Umbilical cord (tissue), 2 donors: Measurements from ENCODE around the gene ERH. TPM values are rescaled to one million over a fixed set of nuclear protein-coding genes. Genes with fewer than 3 reads are reported as not detected.

ENCODE experiments used
- DNase-seq: peaks from one replicate; pipeline ENCODE4 v3.0.0-alpha.2; 2015; ENCODE audit warnings: low spot score
- total RNA-seq: library from RNA; depleted of rRNA; stranded (reverse); fragments of >200 nt; gene quantifications from one replicate; pipeline ENCODE4 v1.2.3, GENCODE V29; 2014; ENCODE audit warnings: low replicate concordance; ENCODE audit not compliant: insufficient read depth

ERH gene
- total RNA-seq, 1 donor from 2014 or later = 41.9 TPM

DNA sequence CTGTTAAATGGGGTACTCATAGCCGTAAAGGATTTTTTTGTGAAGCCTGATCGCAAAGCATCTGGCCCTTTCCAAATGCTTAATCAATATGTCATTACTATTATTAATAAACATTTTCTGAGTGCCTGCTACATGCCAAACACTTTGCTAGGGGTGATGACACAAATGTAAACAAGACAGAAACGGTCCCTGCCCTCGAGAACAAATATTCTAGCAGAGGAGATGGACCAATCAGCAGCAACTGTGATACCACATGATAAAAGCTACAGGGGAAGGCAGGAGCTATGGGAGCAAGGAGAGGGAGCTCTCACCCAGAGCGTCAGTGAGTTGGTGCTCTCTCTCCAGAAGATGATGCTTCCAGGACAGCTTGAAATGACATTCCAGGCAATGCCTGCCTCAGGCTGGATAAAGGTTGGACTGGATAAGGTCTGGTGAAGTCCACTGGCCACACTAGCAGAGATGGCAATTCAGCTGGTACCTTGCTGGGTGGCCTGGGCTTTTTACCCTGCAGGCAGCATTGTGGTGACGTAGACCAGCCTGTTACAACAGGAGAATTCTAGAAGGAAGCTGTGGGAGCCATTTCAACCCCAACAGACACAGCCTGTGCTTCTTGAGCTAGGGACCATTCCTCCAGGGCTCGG is 41.1 kb downstream of the ERH start:
- DNase-seq = no peak

DNA sequence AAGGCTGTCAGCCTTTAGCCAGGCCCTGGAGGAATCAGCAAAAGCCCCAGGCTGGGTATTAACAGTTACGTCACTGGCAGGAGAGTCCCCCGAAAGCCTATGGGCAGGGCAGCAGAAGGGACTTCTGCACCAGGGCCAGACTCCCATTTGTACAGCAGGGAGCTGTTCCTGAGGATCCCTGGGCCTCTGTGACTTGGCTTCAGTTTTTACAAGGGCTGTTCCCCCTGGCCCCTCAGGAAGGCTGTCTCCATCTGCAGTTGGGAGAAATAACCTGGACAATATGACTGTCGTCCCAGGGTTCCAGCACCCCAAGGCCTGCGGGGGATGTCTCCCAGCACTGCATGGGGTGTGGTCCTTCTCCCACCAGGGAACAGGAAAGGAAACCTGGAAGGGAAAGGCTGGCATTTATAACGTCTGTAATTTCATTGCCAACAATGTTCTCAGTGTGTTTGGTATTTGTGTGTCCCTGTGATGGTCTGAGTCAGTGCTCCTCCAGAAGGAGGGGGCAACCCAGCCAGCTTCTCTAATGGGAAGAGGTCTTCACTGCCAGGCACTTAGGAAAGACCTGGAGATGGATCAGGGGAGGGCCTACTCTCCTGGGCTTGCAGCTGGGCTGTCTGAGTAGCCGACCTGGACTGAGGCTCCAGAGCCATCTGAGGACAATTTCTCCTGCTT is 42.4 kb downstream of the ERH start:
- DNase-seq = peak; percentile 76

DNA sequence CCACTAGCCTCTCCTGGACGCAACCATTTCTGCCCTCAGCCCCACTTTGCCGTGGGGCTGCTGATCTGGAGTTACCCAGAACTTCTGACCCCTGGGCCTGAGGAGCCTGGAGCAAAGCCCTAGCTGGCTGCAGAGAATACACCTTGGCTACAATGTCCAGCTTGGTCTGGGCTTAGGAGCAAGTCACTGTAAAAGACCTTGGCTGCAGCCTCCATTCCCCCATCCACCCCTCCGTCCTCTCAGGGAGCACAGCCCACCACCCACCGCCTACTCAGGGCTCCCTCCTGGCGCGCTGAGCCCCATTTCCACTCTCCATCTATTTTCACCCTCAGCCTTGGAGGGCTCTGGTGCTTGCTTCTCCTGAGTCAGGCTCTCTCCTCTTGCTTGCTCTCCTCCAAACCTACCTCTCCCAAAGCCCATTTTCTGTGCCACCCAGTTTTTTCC is 42.9 kb downstream of the ERH start:
- no peak for DNase-seq

DNA sequence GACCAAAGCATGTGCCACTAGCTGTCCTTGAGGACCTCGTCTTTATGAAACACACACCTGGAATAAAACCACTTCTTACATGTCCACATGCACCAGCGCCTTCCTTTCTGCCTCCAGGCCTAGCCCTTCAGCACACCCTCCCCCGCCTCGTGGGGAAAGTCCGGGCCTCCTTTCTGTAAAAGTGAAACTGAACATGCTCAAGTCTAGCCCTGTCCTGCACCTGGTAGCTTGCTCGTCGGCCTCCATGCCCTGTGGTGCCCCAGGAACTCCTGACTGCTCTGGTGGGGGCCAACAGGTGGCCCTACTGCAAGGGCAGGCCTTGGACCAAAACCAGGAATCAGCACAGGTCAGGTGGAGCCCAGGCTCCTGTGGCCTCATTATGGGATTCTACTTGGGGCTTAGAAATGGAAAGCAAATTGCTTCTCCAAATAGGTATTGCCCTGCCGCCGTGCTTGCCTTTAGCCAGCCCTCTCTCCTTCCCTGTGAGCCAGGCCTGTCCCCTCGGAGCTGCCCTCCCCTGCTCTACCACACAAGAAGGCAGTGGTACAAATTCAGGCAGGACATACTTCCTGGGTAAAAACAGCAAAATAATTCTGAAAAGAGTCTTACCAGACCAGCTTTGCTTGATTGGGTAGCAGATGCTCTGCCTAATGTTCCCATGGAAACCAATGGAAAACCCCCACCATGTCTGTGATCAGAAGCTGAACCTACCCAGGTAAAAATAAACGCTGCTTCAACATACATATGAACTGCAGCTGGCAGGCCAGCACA is 43.5 kb downstream of the ERH start:
- DNase-seq = no peak

DNA sequence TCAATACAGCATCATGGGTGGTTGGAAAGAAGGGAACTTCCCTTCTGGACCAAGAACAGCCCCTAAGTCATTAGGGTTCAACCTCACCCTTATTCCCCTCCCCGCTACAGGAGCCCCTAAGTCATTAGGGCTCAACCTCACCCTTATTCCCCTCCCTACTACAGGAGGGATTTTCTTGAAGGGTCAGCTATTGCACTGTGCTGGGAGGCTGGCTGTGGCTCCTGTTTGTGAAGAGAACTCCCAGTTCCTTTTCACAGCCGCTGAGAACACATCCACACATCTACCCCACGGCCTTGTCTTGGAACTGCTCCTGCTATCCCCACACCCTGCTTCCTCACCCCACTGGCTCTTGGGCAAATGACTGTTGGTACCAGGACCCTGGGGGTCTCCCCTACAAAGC is 44.9 kb downstream of the ERH start:
- no peak for DNase-seq

DNA sequence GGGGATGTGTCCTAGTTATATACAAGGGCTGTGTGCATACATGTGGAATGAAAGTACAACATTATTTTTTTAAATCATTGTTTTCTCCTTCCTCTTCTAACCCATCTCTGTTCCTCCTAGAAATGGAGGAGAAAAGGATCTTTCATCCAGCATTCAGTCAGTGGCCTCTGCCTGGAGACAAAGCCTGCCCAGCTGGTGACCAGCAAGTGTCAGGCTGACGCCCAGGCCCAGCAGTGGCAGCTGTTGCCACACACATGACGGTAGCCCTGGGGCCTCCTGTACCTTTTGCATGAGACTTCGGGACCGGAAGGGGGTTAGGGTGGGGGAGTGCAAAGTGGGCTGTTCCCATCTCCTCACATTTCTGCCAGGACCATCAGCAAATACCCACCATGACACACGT is 46.2 kb downstream of the ERH start:
- no peak for DNase-seq

DNA sequence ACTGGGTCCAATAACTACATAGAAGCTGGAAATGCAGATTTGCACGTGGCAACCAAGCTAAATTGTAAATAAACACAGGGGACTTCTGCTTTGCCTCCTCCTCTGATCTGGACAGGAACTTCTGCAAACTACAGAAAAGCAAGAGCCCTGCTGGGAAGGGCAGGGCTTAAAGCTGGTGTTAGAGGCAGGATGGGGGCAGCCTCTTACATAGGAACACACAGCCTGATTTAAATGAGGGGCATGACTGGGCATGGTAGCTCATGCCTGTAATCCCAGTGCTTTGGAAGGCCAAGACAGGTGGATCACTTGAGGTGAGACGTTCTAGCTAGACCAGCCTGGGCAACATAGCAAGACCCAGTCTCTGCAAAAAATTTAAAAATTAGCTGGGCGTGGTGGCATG is 46.7 kb downstream of the ERH start:
- DNase-seq = no peak

DNA sequence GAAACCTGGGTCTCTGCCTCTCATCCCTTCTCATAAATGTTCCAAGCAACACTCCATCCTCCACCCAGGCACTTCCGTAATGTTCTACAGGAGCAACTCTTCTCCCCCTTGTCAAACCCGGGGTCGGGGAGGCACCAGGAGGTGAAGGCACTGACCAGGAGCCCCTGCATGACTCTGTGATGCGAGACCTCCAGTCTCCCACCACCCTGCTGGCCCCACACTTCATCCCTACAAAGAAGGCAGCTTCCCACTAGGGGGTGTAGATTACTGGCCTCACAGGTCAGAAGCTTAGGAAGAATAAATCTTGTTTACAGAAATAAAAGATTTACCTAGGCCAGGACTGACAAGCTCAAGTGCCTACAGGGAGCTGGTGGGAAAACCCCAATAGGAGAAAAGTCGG is 47.2 kb downstream of the ERH start:
- no peak for DNase-seq

DNA sequence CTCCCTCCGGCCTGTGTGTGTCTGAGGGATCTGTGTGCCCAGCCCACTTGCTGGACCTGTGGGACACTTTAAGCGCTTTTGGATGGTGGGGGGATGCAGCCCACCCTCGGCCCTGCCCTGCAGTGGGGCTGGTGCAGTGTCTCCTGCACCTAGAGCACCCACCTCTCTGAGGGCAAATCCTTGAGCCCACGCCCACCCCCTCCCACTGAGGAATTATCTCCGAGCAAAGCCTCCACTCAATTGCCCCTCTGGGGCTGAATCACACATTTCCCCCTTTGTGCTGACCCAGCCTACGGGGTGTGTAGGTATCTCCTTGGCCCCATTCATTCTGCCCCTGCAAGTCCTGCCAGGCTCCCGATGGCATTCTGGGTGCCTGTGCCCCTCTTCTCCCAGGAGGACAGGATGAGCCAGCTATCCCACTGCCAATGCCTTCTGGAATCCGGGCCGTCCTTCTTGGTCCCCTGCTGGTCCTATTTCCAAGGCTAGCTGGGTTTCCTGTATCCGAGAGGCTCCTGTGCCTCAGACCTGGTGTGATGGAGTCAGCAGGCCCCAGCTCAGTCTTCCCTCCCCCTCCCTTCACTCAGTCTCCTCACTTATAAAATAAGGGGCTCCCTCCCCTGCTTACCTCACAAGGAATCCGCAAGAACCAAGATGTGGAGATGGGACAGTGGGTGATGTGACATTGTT is 48.9 kb downstream of the ERH start:
- no peak for DNase-seq

DNA sequence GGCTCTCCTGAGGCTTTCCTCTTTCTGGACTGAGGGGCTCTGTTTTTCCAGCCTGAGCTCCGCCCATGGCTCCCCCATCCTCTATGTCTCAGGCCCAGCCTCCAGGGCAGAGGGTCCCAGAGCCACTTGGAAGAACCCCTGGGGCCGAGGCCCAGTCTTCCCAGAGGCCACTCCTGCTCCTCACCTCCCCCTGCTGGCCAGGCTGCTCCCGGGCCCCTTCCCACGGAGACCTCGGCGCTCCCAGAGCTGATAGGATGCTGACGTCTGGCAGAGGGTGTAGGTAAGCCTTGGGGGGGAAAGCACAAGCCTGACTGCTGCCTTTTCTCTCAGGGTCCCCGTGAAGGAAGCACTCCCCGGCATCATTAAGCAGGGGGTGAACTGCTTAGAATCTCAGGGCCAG is 51.4 kb downstream of the ERH start:
- DNase-seq = no peak

DNA sequence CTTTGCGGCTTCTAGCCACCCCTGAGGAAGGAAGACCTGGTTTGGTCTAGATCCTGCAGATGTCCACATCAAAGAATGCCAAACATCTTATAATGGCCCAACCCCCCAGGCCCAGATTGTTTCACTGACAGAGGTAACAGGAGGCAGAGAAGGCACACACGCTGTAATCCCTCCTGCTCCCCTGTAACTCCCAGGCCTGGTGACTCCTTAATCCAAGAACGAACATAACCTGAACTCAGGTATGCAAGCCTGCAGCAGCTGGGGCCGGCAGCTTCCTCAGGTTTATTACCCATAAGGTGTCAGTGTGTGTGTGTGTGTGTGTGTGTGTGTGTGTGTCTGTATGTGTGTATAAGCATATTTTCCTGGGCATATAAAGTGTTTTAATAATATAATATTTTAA is 52.7 kb downstream of the ERH start:
- DNase-seq = no peak

DNA sequence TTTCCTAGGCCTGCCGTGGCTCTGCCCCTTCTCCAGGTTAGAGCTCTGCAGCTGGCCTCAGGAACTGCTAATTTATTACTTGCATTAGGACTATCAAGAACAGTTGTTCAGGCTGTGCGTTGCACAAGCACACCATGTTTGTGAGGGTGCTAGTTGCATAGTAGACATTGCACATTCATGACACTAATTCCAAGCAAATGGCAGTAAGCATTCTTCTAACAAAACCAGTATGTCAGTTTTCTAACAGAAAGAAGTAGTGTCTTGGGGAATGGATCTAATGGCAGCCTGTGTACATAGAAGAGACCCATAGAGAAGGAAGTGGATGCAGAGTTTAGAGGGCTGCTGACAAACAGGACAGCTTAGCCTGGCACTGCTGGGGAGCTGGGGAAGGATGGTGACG is 53.9 kb downstream of the ERH start:
- DNase-seq = no peak

DNA sequence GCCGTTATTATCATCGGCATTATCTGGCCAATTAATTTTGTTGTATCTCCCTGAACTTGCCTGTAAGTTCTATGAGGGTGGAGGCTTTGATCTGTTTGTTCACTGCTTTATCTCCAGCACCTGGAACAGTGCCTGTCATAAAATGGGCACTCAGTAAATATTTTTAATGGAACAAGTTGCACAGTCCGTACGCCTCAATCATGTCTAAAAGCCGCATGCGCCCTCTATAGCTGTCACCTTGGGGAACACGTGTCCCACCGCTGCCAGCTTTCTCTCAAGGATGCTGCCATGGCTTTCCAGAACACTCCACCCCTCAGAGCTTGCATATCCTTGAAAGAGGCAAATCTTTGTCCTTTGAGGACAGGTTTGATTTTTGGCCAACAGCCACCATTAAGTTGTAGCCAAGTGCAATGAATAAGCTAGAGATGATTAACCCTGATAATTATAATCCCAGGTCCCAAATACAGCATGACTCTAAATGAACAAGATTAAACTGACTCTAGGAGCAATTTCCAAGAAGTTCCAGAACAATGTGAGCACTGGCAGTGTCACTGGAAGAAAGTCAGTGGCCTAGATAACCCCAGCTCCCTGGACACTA is 55.1 kb downstream of the ERH start:
- no peak for DNase-seq

DNA sequence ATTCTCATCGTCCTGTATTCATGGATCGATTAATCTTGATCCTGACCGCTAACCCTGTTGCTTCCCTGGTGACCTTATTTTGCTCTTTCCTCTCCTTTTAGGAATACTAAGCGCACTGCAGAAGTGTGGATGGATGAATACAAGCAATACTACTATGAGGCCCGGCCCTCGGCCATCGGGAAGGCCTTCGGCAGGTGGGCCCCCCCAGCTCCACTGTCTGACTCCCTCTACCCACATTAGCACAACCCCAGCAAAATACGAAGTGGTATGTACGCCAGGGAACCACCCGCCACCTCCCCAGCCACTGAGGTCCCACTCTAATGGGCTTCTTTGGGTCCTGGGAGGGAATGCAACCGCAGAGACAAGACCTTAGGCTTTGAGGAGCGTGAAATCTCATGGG is 58.7 kb downstream of the ERH start:
- DNase-seq = no peak

DNA sequence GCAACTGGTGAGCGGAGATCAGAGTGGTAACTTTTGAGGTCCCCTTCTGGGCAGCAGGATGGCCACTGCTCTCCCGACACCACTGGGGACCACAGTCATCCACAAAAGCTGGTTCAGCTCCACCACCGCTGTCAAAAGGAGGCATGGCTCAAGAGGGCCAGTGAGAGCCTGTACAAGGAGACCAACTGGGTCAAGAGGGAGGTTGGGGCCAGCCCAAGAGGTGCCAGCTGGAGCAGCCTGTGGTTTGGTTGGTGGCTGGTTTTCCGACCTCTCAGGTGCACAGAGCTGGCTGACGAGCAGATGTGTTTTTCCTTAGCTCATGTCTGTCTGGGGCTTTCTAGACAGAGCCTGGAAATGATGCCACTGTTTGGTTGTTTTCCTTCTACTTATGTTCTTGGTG is 60.1 kb downstream of the ERH start:
- DNase-seq = no peak

DNA sequence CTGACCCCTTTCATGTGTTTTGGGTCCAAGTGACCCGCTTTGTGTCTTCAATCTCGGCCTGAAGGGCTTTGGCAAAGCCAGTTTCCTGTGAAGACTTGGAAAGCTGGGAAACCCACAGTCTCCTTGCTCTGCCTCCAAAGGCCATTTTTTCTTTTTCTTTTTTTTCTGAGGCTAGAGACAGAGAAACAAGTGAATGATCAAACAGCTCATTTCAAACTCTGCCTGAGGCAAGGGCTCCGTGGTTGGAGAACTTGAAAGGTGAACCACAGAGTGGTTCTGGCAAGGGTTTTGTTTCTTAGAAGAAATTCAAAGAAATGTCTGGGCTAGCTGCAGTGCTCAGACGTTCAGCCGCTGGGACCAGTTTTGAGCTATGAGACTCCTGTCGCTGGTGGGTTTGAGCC is 62.7 kb downstream of the ERH start:
- peak; percentile 19 for DNase-seq

DNA sequence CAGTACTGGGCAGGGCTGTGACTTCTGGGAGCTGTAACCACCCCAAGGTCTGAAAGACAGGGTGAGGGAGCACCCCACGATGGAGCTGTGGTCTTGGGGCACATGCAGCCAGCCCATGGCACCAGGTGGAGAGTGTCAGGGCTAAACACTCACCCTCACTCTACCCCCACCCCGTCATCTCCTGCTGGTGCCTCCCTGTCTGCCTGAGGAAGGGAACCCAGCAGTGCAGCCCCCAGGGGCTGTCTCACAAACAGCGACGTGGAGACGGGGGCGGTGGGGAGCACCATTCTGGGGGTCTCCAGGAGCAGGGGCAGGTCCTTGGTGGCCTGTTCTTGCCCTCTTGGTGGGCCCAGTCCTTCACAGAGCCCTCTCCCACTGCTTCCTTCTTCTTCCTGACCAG is 63.5 kb downstream of the ERH start:
- DNase-seq = no peak

DNA sequence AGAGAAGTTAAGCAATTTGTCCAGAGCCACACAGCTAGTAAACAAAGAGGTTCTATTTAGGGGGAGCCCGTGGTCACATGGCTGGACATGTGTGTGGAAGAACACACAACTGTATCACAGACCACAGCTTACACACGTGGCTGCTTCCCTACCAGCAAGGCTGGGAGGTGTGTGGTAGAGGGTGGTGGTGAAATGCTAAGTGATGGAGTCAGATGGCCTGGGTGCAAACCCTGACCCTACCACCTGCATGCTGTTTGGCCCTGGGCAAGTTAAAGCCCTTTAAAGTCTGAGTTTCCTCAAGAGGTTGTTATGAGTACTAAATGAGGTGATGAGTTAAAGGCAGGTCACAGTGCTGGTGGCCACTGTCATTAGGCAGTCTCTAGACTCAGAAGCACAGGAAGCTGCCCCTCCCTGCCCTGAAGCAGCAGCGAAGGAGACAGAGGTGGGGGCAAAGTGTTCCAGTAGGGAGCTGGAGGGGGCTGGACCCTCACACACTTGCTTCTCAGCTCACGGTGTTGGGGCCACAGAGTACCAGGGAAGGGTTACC is 64.2 kb downstream of the ERH start:
- DNase-seq = no peak

DNA sequence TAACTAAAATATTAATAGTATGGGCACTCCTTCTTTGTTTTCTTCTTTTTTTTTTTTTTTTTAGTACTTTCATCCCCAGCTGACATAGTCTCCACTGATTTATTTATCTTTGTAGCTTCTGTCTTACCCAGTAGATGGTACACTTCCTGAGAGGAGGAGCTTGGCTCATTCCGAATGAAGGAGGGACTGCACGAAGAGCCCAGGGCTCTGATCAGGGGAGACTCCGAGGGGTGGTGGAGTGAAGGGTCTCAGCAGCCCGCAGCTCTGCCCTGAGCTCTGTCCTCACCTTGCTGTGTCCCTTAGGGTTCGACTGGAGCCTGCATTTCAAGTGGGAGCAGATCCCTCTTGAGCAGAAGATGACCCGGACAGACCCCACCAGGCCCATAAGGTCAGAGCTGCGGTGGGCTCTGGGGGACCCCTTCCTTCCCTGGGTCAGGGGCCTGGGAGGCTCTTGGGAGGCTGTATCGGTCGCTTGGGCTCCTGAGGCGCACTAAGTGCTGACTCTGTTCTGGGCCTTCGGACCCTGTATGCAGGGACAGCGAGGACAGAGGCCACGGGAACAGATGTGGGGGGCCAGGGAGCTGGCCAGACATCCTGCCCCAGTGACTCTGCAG is 65.2 kb downstream of the ERH start:
- DNase-seq = no peak

DNA sequence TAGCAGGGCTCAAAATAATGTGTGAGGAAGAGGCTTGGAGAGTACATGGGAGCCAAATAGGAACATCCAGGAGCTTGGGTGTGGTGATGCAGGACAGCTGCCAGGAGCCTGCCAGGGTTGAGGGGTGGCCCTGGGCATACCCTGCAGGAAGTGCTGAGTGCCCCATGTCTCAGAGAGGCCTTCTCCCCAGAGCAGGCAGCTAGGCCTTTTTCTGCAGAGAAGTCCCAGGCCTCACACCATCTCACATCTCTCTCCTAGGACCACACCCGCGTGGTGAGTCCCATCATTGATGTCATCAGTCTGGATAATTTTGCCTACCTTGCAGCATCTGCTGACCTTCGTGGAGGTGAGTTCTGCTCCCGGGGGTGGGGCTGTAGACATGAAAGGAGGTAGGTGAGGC is 66.9 kb downstream of the ERH start:
- no peak for DNase-seq
